Naive thymus-derived CD4-positive, alpha-beta T cell (primary cell): ENCODE data around the gene RRAGD. TPM values are rescaled to one million over a fixed set of nuclear protein-coding genes. Genes with fewer than 3 reads are reported as not detected.

Source experiments
- ATAC-seq: fragments of 150-1000 bp; cut with Tn5 transposase; 2 replicates; pipeline ENCODE4 v1.10.0; 2021; ENCODE audit warnings: mild to moderate bottlenecking, moderate library complexity
- CTCF ChIA-PET: fragments of 350-600 bp; sonication (Branson Sonifier 250); formaldehyde crosslinking; loops from one replicate; lab custom pipeline; 2021; ENCODE audit warnings: antibody characterized with exemption; lab: Charles Lee
- POLR2A ChIA-PET: fragments of 350-600 bp; sonication (Branson Sonifier 250); formaldehyde crosslinking; loops from one replicate; lab custom pipeline; 2021; ENCODE audit warnings: antibody characterized with exemption, inconsistent platforms; lab: Charles Lee
- DNase-seq, 9 donors: peaks; one replicate each; pipeline versions ENCODE4 v3.0.0 to v3.0.0-alpha.2; 2020 to 2022; ENCODE audit warnings: mixed read lengths in 1 of 9
- H3K27ac ChIP-seq: one replicate; pipeline ENCODE4 v1.7.0; 2013; ENCODE audit warnings: mild to moderate bottlenecking, low read depth, low read length, moderate library complexity
- H3K27me3 ChIP-seq, 2 donors: one replicate each; pipeline ENCODE4 v1.7.0; 2013; ENCODE audit warnings: low read length in 2 of 2, mild to moderate bottlenecking in 2 of 2, moderate library complexity in 2 of 2; ENCODE audit not compliant: control insufficient read depth in 2 of 2, insufficient read depth in 2 of 2
- H3K36me3 ChIP-seq, 3 experiments: 1 replicate in 2 of 3; 2 replicates in 1 of 3; pipeline ENCODE4 v1.7.0; 2013; ENCODE audit warnings: low read length in 3 of 3, mild to moderate bottlenecking in 3 of 3, moderate library complexity in 1 of 3; ENCODE audit not compliant: insufficient read depth in 3 of 3, control insufficient read depth in 2 of 3
- H3K4me1 ChIP-seq, 2 donors: one replicate each; pipeline ENCODE4 v1.7.0; 2013; ENCODE audit warnings: low read length in 2 of 2, mild to moderate bottlenecking in 2 of 2, moderate library complexity in 1 of 2; ENCODE audit not compliant: control insufficient read depth in 2 of 2, insufficient read depth in 2 of 2
- H3K4me3 ChIP-seq: 2 replicates; pipeline ENCODE4 v1.7.0; 2013; ENCODE audit warnings: mild to moderate bottlenecking, low read length
- H3K9me3 ChIP-seq, 3 experiments: 1 replicate in 2 of 3; 2 replicates in 1 of 3; pipeline ENCODE4 v1.7.0; 2013; ENCODE audit warnings: low read length in 3 of 3; ENCODE audit not compliant: control insufficient read depth in 2 of 3
- H3K27ac Mint-ChIP-seq, 9 donors: one replicate each; pipeline ENCODE4 v1.8.0; 2020 to 2022; ENCODE audit warnings: mixed read lengths in 9 of 9, mild to moderate bottlenecking in 8 of 9, moderate library complexity in 5 of 9, inconsistent platforms in 2 of 9
- H3K27me3 Mint-ChIP-seq, 5 donors: one replicate each; pipeline ENCODE4 v1.8.0; 2021 to 2022; ENCODE audit warnings: mixed read lengths in 5 of 5, mild to moderate bottlenecking in 1 of 5
- H3K36me3 Mint-ChIP-seq, 5 donors: one replicate each; pipeline ENCODE4 v1.8.0; 2020 to 2022; ENCODE audit warnings: mixed read lengths in 5 of 5, mild to moderate bottlenecking in 3 of 5, inconsistent platforms in 1 of 5
- H3K4me1 Mint-ChIP-seq, 7 donors: one replicate each; pipeline ENCODE4 v1.8.0; 2020 to 2022; ENCODE audit warnings: mixed read lengths in 7 of 7, mild to moderate bottlenecking in 3 of 7, inconsistent platforms in 1 of 7
- H3K4me3 Mint-ChIP-seq, 10 donors: one replicate each; pipeline ENCODE4 v1.8.0; 2020 to 2022; ENCODE audit warnings: mild to moderate bottlenecking in 10 of 10, mixed read lengths in 10 of 10, moderate library complexity in 6 of 10, inconsistent platforms in 2 of 10
- H3K9me3 Mint-ChIP-seq, 11 donors: one replicate each; pipeline ENCODE4 v1.8.0; 2020 to 2022; ENCODE audit warnings: mixed read lengths in 11 of 11, mild to moderate bottlenecking in 4 of 11, inconsistent platforms in 1 of 11, moderate library complexity in 1 of 11
- intact Hi-C, 2 donors: fragments of 100-400 bp; cut with micrococcal nuclease; formaldehyde crosslinking; loops; one replicate each; pipeline ENCODE4 v1.15.1; 2023
- polyA plus RNA-seq, 2 donors: library from polyadenylated mRNA; unstranded; fragments of 300-500 nt; fragmentation: Illumina TruSeq; gene quantifications; one replicate each; pipeline ENCODE4 v1.2.3, GENCODE V29; 2021
- total RNA-seq, 6 experiments: library from RNA in 5 of 6; stranded (reverse) in 5 of 6; gene quantifications; 1 replicate in 5 of 6; 2 replicates in 1 of 6; pipeline ENCODE4 v1.2.3 and lab custom pipeline; 2021 to 2026

RRAGD gene
- total and polyA plus RNA-seq, 7 experiments from 2014 or later = 2.4 to 12.1 (median 7.4) TPM

- ATAC-seq = no peak
- peaks cover 3 to 47% (median 27%) of the 10 kb centered on the region in 5 donors for H3K36me3 Mint-ChIP-seq
- POLR2A ChIA-PET = no interaction called here
These were observed 92.0 kb downstream of the RRAGD start for GRCh38 chr6:89320012-89320559.

DNA sequence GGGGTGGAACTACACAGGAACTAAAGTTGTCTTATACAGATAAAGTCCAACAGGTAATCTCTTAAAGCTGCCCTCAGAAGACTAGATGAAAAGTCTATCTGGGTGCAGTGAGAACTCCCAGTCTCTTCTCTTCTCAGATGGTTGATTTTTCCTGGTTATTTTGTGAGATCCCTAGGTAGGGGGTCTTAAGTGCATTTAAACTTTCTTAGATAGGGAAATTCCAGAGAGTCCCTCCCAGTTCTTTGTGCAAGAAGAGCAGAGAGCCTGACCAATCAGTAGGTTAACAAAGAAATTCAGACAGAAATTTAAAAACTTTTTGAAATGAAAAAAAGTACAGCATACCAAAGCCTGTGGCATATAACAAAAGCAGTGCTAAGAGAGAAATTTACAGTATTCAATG lies 95.0 kb downstream of the RRAGD start:
- Histone ChIP-seq H3K4me3 (no peak overlapping the region), H3K36me3 (no peaks in the 10 kb centered on the region), H3K27ac (no peak overlapping the region), H3K4me1 (no peaks in the 10 kb centered on the region), H3K27me3 (no peaks in the 10 kb centered on the region), H3K9me3 (no peaks in the 10 kb centered on the region)
- POLR2A ChIA-PET = interaction anchor here (0.6 kb wide), 2 partner anchors 9 to 1295 kb away, joined by 3 to 6 read pairs; no protein-coding TSS in a partner anchor
- Mint-ChIP-seq H3K36me3 (peaks cover 3 to 39% (median 15%) of the 10 kb centered on the region in 5 donors), H3K9me3 (no peaks in the 10 kb centered on the region), H3K27me3 (no peaks in the 10 kb centered on the region), H3K4me1 (peaks cover 0 to 12% (median 4%) of the 10 kb centered on the region in 7 donors), H3K4me3 (no peak overlapping the region), H3K27ac (no peak overlapping the region)
- ATAC-seq (no peak), DNase-seq (no peak)
- intact Hi-C loops = loop anchor here in 1 of 2 donors (5.0 kb wide), 1 partner anchor 335 kb away; no protein-coding TSS in a partner anchor
- CTCF ChIA-PET = interaction anchor here (0.7 to 1.1 kb wide), 2 partner anchors 55 to 1079 kb away, joined by 3 read pairs; no protein-coding TSS in a partner anchor

More at GRCh38 chr6:89320012-89320559, 92.0 kb downstream of the RRAGD start:
- no peaks in the 10 kb centered on the region for H3K9me3 Mint-ChIP-seq
- H3K27me3 Mint-ChIP-seq = no peaks in the 10 kb centered on the region
- no peak overlapping the region for H3K27ac Mint-ChIP-seq
- H3K4me1 Mint-ChIP-seq = peaks cover 0 to 12% (median 4%) of the 10 kb centered on the region in 7 donors
- Histone ChIP-seq H3K9me3 (no peaks in the 10 kb centered on the region), H3K27ac (no peak overlapping the region), H3K4me3 (no peak overlapping the region), H3K27me3 (no peaks in the 10 kb centered on the region), H3K4me1 (no peaks in the 10 kb centered on the region), H3K36me3 (no peaks in the 10 kb centered on the region)
- intact Hi-C loops = no loop called here
- CTCF ChIA-PET = no interaction called here
- no peak overlapping the region for H3K4me3 Mint-ChIP-seq
- no peak for DNase-seq

- Mint-ChIP-seq H3K27ac (no peak within 1 kb of the TSS), H3K36me3 (peaks cover 3 to 32% (median 15%) of the 10 kb centered on the region in 5 donors), H3K27me3 (peaks cover 0 to 5% (median 0%) of the 10 kb centered on the region in 5 donors), H3K4me3 (no peak within 1 kb of the TSS), H3K9me3 (no peaks in the 10 kb centered on the region), H3K4me1 (peaks cover 0 to 12% (median 4%) of the 10 kb centered on the region in 7 donors)
- no peak within 1 kb of the TSS for H3K4me3 ChIP-seq
- no peak for ATAC-seq
- CTCF ChIA-PET = interaction anchor here (1.0 kb wide), 1 partner anchor 333 kb away, joined by 3 read pairs; no protein-coding TSS in a partner anchor
- intact Hi-C loops = loop anchor here in 1 of 2 donors (5.0 kb wide), 1 partner anchor 333 kb away; no protein-coding TSS in a partner anchor
- no peaks in the 10 kb centered on the region for H3K36me3 ChIP-seq
- no peaks in the 10 kb centered on the region for H3K27me3 ChIP-seq
- DNase-seq = no peak
- H3K4me1 ChIP-seq = no peaks in the 10 kb centered on the region
- no peak within 1 kb of the TSS for H3K27ac ChIP-seq
- no peaks in the 10 kb centered on the region for H3K9me3 ChIP-seq
- POLR2A ChIA-PET = no interaction called here
These were observed 96.7 kb downstream of the RRAGD start, which contains the start of gene GABRR2 for GRCh38 chr6:89315249-89315885. GABRR2 (minus strand) TSS chr6:89315299; CDS start chr6:89315165, 134 bp downstream.

GRCh38 chr6:89314692-89315091 lies 97.4 kb downstream of the RRAGD start:
- Histone ChIP-seq H3K4me1 (no peaks in the 10 kb centered on the region), H3K9me3 (no peaks in the 10 kb centered on the region), H3K27me3 (no peaks in the 10 kb centered on the region), H3K4me3 (no peak overlapping the region), H3K27ac (no peak overlapping the region), H3K36me3 (no peaks in the 10 kb centered on the region)
- Mint-ChIP-seq H3K27me3 (peaks cover 0 to 8% (median 0%) of the 10 kb centered on the region in 5 donors), H3K9me3 (no peaks in the 10 kb centered on the region), H3K36me3 (peaks cover 0 to 25% (median 8%) of the 10 kb centered on the region in 5 donors), H3K4me3 (no peak overlapping the region), H3K27ac (no peak overlapping the region), H3K4me1 (peaks cover 0 to 12% (median 0%) of the 10 kb centered on the region in 7 donors)
- DNase-seq = no peak
- intact Hi-C loops = loop anchor here in 1 of 2 donors (5.0 kb wide), 1 partner anchor 332 kb away; no protein-coding TSS in a partner anchor
- ATAC-seq = no peak
- CTCF ChIA-PET = interaction anchor here (0.7 kb wide), 1 partner anchor 37 kb away, joined by 3 read pairs; no protein-coding TSS in a partner anchor
- POLR2A ChIA-PET = no interaction called here

Other genes starting within 250 kb of the RRAGD start
- not detected for gene GABRR1, start 194.9 kb downstream of the RRAGD start, total RNA-seq
- not detected for gene GABRR1, start 194.9 kb downstream of the RRAGD start, polyA plus RNA-seq
- 1 to 10 TPM in 3 of 5 experiments, under 1 TPM in 2; 0.40 to 1.9 (median 1.5) TPM for gene GABRR2, start 97.0 kb downstream of the RRAGD start, total RNA-seq
- gene GABRR2, start 97.0 kb downstream of the RRAGD start, polyA plus RNA-seq = not detected
- 10 to 100 TPM; 18.8 to 47.7 (median 27.7) TPM for gene UBE2J1, start 59.6 kb downstream of the RRAGD start, total RNA-seq
- 10 to 100 TPM; 25.1 to 33.8 TPM for gene UBE2J1, start 59.6 kb downstream of the RRAGD start, polyA plus RNA-seq
- gene ANKRD6, start 20.9 kb upstream of the RRAGD start, total RNA-seq = 1 to 10 TPM; 3.1 to 6.6 (median 3.8) TPM
- gene ANKRD6, start 20.9 kb upstream of the RRAGD start, polyA plus RNA-seq = 1 to 10 TPM in 1 of 2 donors, under 1 TPM in 1; 0.71 to 2.2 TPM
- 10 to 100 TPM; 18.1 to 40.7 (median 32.0) TPM for gene LYRM2, start 226.5 kb upstream of the RRAGD start, total RNA-seq
- 10 to 100 TPM; 63.1 to 79.2 TPM for gene LYRM2, start 226.5 kb upstream of the RRAGD start, polyA plus RNA-seq